Kasumi-1 (cell line): Measurements from ENCODE around the gene NRSN1.
"Not testable (repeated sequence)": the region's sequence is repeated elsewhere in the genome, so short reads cannot be mapped to it uniquely, and the experiment has no call there.

Source experiments
- DNase-seq, 2 experiments: peaks; one replicate each; lab custom pipeline; 2025; lab: John Stamatoyannopoulos, UW

NRSN1 gene

GRCh38 chr6:24142733-24143132, 16.7 kb downstream of the NRSN1 start:
- DNase-seq: not testable (repeated sequence)

GRCh38 chr6:24145690-24146131, 19.7 kb downstream of the NRSN1 start:
- no peak for DNase-seq

- DNase-seq: no peak
These were observed 20.9 kb downstream of the NRSN1 start for GRCh38 chr6:24146871-24147270.

- DNase-seq: no peak
These were observed 21.6 kb downstream of the NRSN1 start for GRCh38 chr6:24147511-24148153.

- no peak for DNase-seq
These were observed 22.1 kb downstream of the NRSN1 start for GRCh38 chr6:24148154-24148570.

GRCh38 chr6:24148684-24149083, 22.7 kb downstream of the NRSN1 start:
- no peak for DNase-seq

- no peak for DNase-seq
These were observed 23.3 kb downstream of the NRSN1 start for GRCh38 chr6:24149296-24149695.

GRCh38 chr6:24149836-24150235, 23.8 kb downstream of the NRSN1 start:
- no peak for DNase-seq

- DNase-seq: no peak
These were observed 26.0 kb downstream of the NRSN1 start for GRCh38 chr6:24152014-24152413.

GRCh38 chr6:24154121-24154520, 28.1 kb downstream of the NRSN1 start:
- no peak for DNase-seq

GRCh38 chr6:24157886-24158285, 31.9 kb downstream of the NRSN1 start:
- no peak for DNase-seq

- no peak for DNase-seq
These were observed 57.6 kb downstream of the NRSN1 start for GRCh38 chr6:24183584-24183983.

- no peak for DNase-seq
These were observed 60.3 kb downstream of the NRSN1 start for GRCh38 chr6:24186349-24186748.

- no peak for DNase-seq
These were observed 62.1 kb downstream of the NRSN1 start for GRCh38 chr6:24187965-24188577.

- DNase-seq: no peak
These were observed 62.6 kb downstream of the NRSN1 start for GRCh38 chr6:24188578-24189080.

- no peak for DNase-seq
These were observed 65.3 kb downstream of the NRSN1 start for GRCh38 chr6:24191346-24191745.

GRCh38 chr6:24193364-24193763, 67.3 kb downstream of the NRSN1 start:
- DNase-seq: no peak

- DNase-seq: no peak
These were observed 69.1 kb downstream of the NRSN1 start for GRCh38 chr6:24194978-24195700.

GRCh38 chr6:24195836-24196597, 70.0 kb downstream of the NRSN1 start:
- DNase-seq: no peak
